ENCODE data around the gene ERBB2. TPM values are rescaled to one million over a fixed set of nuclear protein-coding genes. Genes with fewer than 3 reads are reported as not detected.

Gene ERBB2
- total RNA-seq, 1 donor from 2014 or later = 75.2 TPM

- peaks cover 17% of the 10 kb centered on the region for H3F3A ChIP-seq (ENCODE audit: low read depth)
- Mint-ChIP-seq H3K27me3 (ENCODE audit: insufficient read depth, low read depth) (peaks cover 8% of the 10 kb centered on the region), H3K4me1 (peaks cover 10% of the 10 kb centered on the region), H3K9me3 (no peaks in the 10 kb centered on the region), H3K27ac (no peak overlapping the region), H3K36me3 (no peaks in the 10 kb centered on the region), H3K4me3 (peak overlapping the region; percentile 78)
- no peaks in the 10 kb centered on the region for H3K36me3 ChIP-seq
- no peak overlapping the region for H3K4me3 ChIP-seq
- no peak overlapping the region for H3K4me2 ChIP-seq
- no peaks in the 10 kb centered on the region for H3K79me2 ChIP-seq (ENCODE audit: low read depth)
- H3K9ac ChIP-seq = no peak overlapping the region
- H4K20me1 ChIP-seq (ENCODE audit: low read depth) = no peaks in the 10 kb centered on the region
- no peak for DNase-seq (ENCODE audit: low spot score)
- no peaks in the 10 kb centered on the region for H3K9me3 ChIP-seq (ENCODE audit: low read depth)
- peaks cover 4% of the 10 kb centered on the region for H3K4me1 ChIP-seq
- no peak overlapping the region for H3K27ac ChIP-seq
- H3K27me3 ChIP-seq = peaks cover 34% of the 10 kb centered on the region
- TF ChIP-seq CTCF (IDR thresholded peaks at IDR 0.05) = no peak
- TF ChIP-seq EZH2 (IDR thresholded peaks at IDR 0.05) = no peak
- TF ChIP-seq EZH2phosphoT487 (IDR thresholded peaks at IDR 0.05) = no peak
- no peak overlapping the region for H2AFZ ChIP-seq (replicated peaks)
These were observed 52.5 kb downstream of the ERBB2 start for GRCh38 chr17:39752241-39752881.

- H2AFZ ChIP-seq (replicated peaks) = peak overlapping the region; percentile 99
- H3K27me3 ChIP-seq = peaks cover 34% of the 10 kb centered on the region
- no peaks in the 10 kb centered on the region for H3K9me3 ChIP-seq (ENCODE audit: low read depth)
- H3K27ac ChIP-seq = no peak overlapping the region
- Mint-ChIP-seq H3K9me3 (no peaks in the 10 kb centered on the region), H3K36me3 (no peaks in the 10 kb centered on the region), H3K27me3 (ENCODE audit: insufficient read depth, low read depth) (peaks cover 9% of the 10 kb centered on the region), H3K27ac (peak overlapping the region; percentile 57), H3K4me1 (peaks cover 10% of the 10 kb centered on the region), H3K4me3 (peak overlapping the region; percentile 73)
- H3K4me3 ChIP-seq = peak overlapping the region; percentile 64
- no peaks in the 10 kb centered on the region for H3K79me2 ChIP-seq (ENCODE audit: low read depth)
- peak overlapping the region; percentile 85 for H3K4me2 ChIP-seq
- DNase-seq (ENCODE audit: low spot score) = peak; percentile 69
- H3K9ac ChIP-seq = no peak overlapping the region
- peaks cover 4% of the 10 kb centered on the region for H3K4me1 ChIP-seq
- peaks cover 17% of the 10 kb centered on the region for H3F3A ChIP-seq (ENCODE audit: low read depth)
- TF ChIP-seq EZH2 (IDR thresholded peaks at IDR 0.05) (peak; percentile 69), CTCF (IDR thresholded peaks at IDR 0.05) (no peak)
- no peaks in the 10 kb centered on the region for H4K20me1 ChIP-seq (ENCODE audit: low read depth)
- H3K36me3 ChIP-seq = no peaks in the 10 kb centered on the region
These were observed 53.8 kb downstream of the ERBB2 start for GRCh38 chr17:39753514-39754160.

- Histone ChIP-seq H3K9me3 (ENCODE audit: low read depth) (no peaks in the 10 kb centered on the region), H3K27me3 (peaks cover 34% of the 10 kb centered on the region), H3K36me3 (no peaks in the 10 kb centered on the region), H4K20me1 (ENCODE audit: low read depth) (no peaks in the 10 kb centered on the region), H3K27ac (no peak overlapping the region), H3K9ac (no peak overlapping the region), H3K4me3 (peak overlapping the region; percentile 64), H3K79me2 (ENCODE audit: low read depth) (no peaks in the 10 kb centered on the region), H2AFZ (replicated peaks) (peak overlapping the region; percentile 99), H3F3A (ENCODE audit: low read depth) (peaks cover 17% of the 10 kb centered on the region), H3K4me1 (peaks cover 4% of the 10 kb centered on the region), H3K4me2 (peak overlapping the region; percentile 85)
- peaks cover 14% of the 10 kb centered on the region for H3K27me3 Mint-ChIP-seq (ENCODE audit: insufficient read depth, low read depth)
- no peak overlapping the region for H3K27ac Mint-ChIP-seq
- TF ChIP-seq EZH2 (IDR thresholded peaks at IDR 0.05) (peak; percentile 11), CTCF (IDR thresholded peaks at IDR 0.05) (peak; percentile 79), EZH2phosphoT487 (IDR thresholded peaks at IDR 0.05) (no peak)
- H3K9me3 Mint-ChIP-seq = no peaks in the 10 kb centered on the region
- no peaks in the 10 kb centered on the region for H3K36me3 Mint-ChIP-seq
- DNase-seq (ENCODE audit: low spot score) = peak; percentile 86
- peaks cover 10% of the 10 kb centered on the region for H3K4me1 Mint-ChIP-seq
- H3K4me3 Mint-ChIP-seq = peak overlapping the region; percentile 59
These were observed 54.5 kb downstream of the ERBB2 start for GRCh38 chr17:39754161-39754957.

All from neural progenitor cell (in vitro differentiated cells).